GM23338 (cell line): ENCODE results near the gene NHS. TPM values are rescaled to one million over a fixed set of nuclear protein-coding genes. Genes with fewer than 3 reads are reported as not detected.

Source experiments
- ATAC-seq: fragments of 200-7000 bp; cut with Tn5 transposase; 3 replicates; pipeline ENCODE4 v1.9.1; 2020
- DNase-seq: peaks from one replicate; pipeline ENCODE4 v3.0.0-alpha.2; 2015; ENCODE audit warnings: low spot score
- H2AFZ ChIP-seq: fragments of 200-600 bp; sonication (generic); 2 replicates; pipeline ENCODE4 v1.8.0; 2016; ENCODE audit warnings: antibody characterized with exemption, mild to moderate bottlenecking, moderate library complexity
- H3F3A ChIP-seq: fragments of 200-600 bp; sonication (generic); replicated peaks from 2 replicates; pipeline ENCODE4 v1.8.0; 2017; ENCODE audit warnings: antibody characterized with exemption, mixed run types, low read depth
- H3K27ac ChIP-seq: fragments of 200-600 bp; sonication (generic); 2 replicates; pipeline ENCODE4 v1.6.1; 2016; ENCODE audit warnings: low read depth
- H3K27me3 ChIP-seq: fragments of 200-600 bp; sonication (generic); 2 replicates; pipeline ENCODE4 v1.8.0; 2016; ENCODE audit warnings: mild to moderate bottlenecking, mixed run types, moderate library complexity; ENCODE audit not compliant: insufficient read depth
- H3K36me3 ChIP-seq: fragments of 200-600 bp; sonication (generic); 2 replicates; pipeline ENCODE4 v1.8.0; 2016; ENCODE audit warnings: mild to moderate bottlenecking; ENCODE audit not compliant: insufficient read depth
- H3K4me1 ChIP-seq: fragments of 200-600 bp; sonication (generic); 2 replicates; pipeline ENCODE4 v1.8.0; 2016; ENCODE audit warnings: mild to moderate bottlenecking, moderate library complexity; ENCODE audit not compliant: insufficient read depth
- H3K4me2 ChIP-seq: fragments of 200-600 bp; sonication (generic); 2 replicates; pipeline ENCODE4 v1.7.1; 2017; ENCODE audit warnings: mixed run types
- H3K4me3 ChIP-seq: fragments of 200-600 bp; sonication (generic); 2 replicates; pipeline ENCODE4 v1.6.1; 2016; ENCODE audit warnings: mixed run types
- H3K79me2 ChIP-seq: fragments of 200-600 bp; sonication (generic); replicated peaks from 2 replicates; pipeline ENCODE4 v1.8.0; 2017; ENCODE audit warnings: mild to moderate bottlenecking; ENCODE audit not compliant: insufficient read depth
- H3K9me2 ChIP-seq: fragments of 200-600 bp; sonication (generic); 2 replicates; pipeline ENCODE4 v1.8.0; 2017; ENCODE audit not compliant: insufficient read depth
- H4K20me1 ChIP-seq: fragments of 200-600 bp; sonication (generic); replicated peaks from 2 replicates; pipeline ENCODE4 v1.8.0; 2017; ENCODE audit warnings: mild to moderate bottlenecking; ENCODE audit not compliant: insufficient read depth
- H3K27ac Mint-ChIP-seq: 2 replicates; pipeline ENCODE4 v1.8.0; 2020; ENCODE audit warnings: inconsistent platforms, mild to moderate bottlenecking, moderate library complexity, mixed read lengths
- H3K27me3 Mint-ChIP-seq: 3 replicates; pipeline ENCODE4 v1.8.0; 2022; ENCODE audit warnings: low read depth, mild to moderate bottlenecking, moderate library complexity, mixed read lengths, inconsistent platforms; ENCODE audit not compliant: insufficient read depth, poor library complexity
- H3K36me3 Mint-ChIP-seq: 3 replicates; pipeline ENCODE4 v1.8.0; 2021; ENCODE audit warnings: low read depth, mild to moderate bottlenecking, inconsistent platforms, moderate library complexity, mixed read lengths
- H3K4me1 Mint-ChIP-seq: 3 replicates; pipeline ENCODE4 v1.8.0; 2020; ENCODE audit warnings: mild to moderate bottlenecking, inconsistent platforms, mixed read lengths
- H3K4me3 Mint-ChIP-seq: 3 replicates; pipeline ENCODE4 v1.8.0; 2021; ENCODE audit warnings: moderate library complexity, mild to moderate bottlenecking, inconsistent platforms, mixed read lengths
- H3K9me3 Mint-ChIP-seq: 3 replicates; pipeline ENCODE4 v1.8.0; 2020; ENCODE audit warnings: moderate library complexity, mild to moderate bottlenecking, inconsistent platforms, mixed read lengths
- ETS1 ChIP-seq: IDR thresholded peaks from 2 replicates; pipeline ENCODE4 v1.6.1; 2016; ENCODE audit warnings: antibody characterized with exemption
- POLR2AphosphoS5 ChIP-seq: IDR thresholded peaks from 2 replicates; pipeline ENCODE4 v1.6.1; 2016; ENCODE audit warnings: antibody characterized with exemption, low read depth
- REST ChIP-seq: IDR thresholded peaks from one replicate; pipeline ENCODE4 v1.6.1; 2018; ENCODE audit warnings: antibody characterized with exemption; ENCODE audit not compliant: unreplicated experiment
- ZNF331 ChIP-seq: fragments of 250-450 bp; sonication (Bioruptor Pico); IDR thresholded peaks from 2 replicates; pipeline ENCODE4 v1.5.0; 2020; ENCODE audit warnings: low read depth, mild to moderate bottlenecking, moderate library complexity
- ZNF462 ChIP-seq: fragments of 250-450 bp; sonication (Bioruptor Pico); IDR thresholded peaks from 2 replicates; pipeline ENCODE4 v1.5.0; 2020; ENCODE audit warnings: mild to moderate bottlenecking, moderate library complexity
- polyA plus RNA-seq: library from polyadenylated mRNA; unstranded; fragments of >200 nt; fragmentation: Nextera tagmentation; extraction: Ambion mirVana; gene quantifications from 2 replicates; pipeline ENCODE4 v1.2.1, GENCODE V29; 2016
- total RNA-seq: library from RNA; depleted of rRNA; stranded (reverse); fragments of >200 nt; shearing (Covaris generic); gene quantifications from 2 replicates; pipeline ENCODE4 v1.2.3, GENCODE V29; 2014

Gene NHS
- total and polyA plus RNA-seq, 2 experiments from 2014 or later: 1.8 to 8.2 TPM

GRCh38 chrX:17721715-17722114, 346.7 kb downstream of the NHS start (continued):
- TF ChIP-seq ZNF462 (CRISPR knock-in tag) (no peak), REST (no peak), POLR2AphosphoS5 (no peak), ETS1 (no peak)

- H3K79me2 ChIP-seq: no peaks in the 10 kb centered on the region
- H3K27ac ChIP-seq: no peak overlapping the region
- Mint-ChIP-seq H3K36me3 (peaks cover 7% of the 10 kb centered on the region), H3K4me3 (no peak overlapping the region), H3K27ac (no peak overlapping the region), H3K9me3 (no peaks in the 10 kb centered on the region), H3K4me1 (peaks cover 18% of the 10 kb centered on the region), H3K27me3 (peaks cover 8% of the 10 kb centered on the region)
- no peak overlapping the region for H3K4me3 ChIP-seq
- no peak overlapping the region for H3K4me2 ChIP-seq
- no peaks in the 10 kb centered on the region for H4K20me1 ChIP-seq
- no peak for DNase-seq
- ATAC-seq: no peak
- no peaks in the 10 kb centered on the region for H3K36me3 ChIP-seq
- H3K27me3 ChIP-seq: no peaks in the 10 kb centered on the region; the same call in 1 of the 2 replicates
- no peaks in the 10 kb centered on the region for H3K9me2 ChIP-seq
- no peaks in the 10 kb centered on the region for H3F3A ChIP-seq
- H3K4me1 ChIP-seq: peaks cover 22% of the 10 kb centered on the region
- no peak overlapping the region for H2AFZ ChIP-seq
- no peak for TF ChIP-seq ZNF462 (CRISPR knock-in tag)
- TF ChIP-seq ZNF331 (CRISPR knock-in tag): no peak
Observed at GRCh38 chrX:17725181-17725580, 350.2 kb downstream of the NHS start.
